HG02588 (cell line): ENCODE results near the gene RTN4RL1.

Source experiments
- ATAC-seq: cut with Tn5 transposase; IDR thresholded peaks from one replicate; pipeline ENCODE4 v1.9.1; 2021; ENCODE audit warnings: mild to moderate bottlenecking, moderate library complexity; ENCODE audit not compliant: unreplicated experiment

Gene RTN4RL1

DNA sequence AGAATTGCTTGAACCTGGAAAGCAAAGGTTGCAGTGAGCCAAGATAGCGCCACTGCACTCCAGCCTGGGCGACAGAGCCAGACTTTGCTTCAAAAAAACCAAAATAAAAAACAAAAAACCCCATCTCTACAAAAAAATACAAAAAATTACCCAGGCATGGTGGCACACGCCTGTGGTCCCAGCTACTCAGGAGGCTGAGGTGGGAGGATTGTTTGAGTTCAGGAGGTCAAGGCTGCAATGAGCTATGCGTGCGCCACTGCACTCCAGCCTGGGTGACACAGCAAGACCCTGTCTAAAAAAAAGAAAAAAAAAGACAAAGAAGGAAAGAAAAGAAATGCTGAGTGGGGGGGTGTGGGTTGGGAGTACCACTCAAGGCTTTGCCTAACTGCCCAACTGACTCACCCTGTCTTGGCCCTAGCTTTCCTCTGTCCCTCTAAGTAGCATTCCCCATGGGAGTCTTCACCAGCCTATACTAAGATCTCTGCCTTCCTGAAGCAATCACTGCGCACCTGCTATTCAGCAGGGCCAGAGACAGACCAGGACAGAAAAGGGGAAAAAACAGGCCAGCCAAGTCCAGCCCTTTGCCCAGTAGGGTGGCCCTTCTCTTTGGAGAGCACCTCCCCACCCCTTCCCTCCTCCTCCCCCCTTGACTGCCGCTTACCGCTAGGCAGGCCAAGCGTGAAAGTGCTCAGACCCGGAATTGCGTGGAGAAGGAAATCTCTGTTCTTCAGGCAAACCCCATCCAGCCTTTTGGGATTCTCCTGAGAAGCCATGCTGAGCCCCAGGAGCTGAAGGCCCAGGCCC is 45.8 kb downstream of the RTN4RL1 start:
- no peak for ATAC-seq

DNA sequence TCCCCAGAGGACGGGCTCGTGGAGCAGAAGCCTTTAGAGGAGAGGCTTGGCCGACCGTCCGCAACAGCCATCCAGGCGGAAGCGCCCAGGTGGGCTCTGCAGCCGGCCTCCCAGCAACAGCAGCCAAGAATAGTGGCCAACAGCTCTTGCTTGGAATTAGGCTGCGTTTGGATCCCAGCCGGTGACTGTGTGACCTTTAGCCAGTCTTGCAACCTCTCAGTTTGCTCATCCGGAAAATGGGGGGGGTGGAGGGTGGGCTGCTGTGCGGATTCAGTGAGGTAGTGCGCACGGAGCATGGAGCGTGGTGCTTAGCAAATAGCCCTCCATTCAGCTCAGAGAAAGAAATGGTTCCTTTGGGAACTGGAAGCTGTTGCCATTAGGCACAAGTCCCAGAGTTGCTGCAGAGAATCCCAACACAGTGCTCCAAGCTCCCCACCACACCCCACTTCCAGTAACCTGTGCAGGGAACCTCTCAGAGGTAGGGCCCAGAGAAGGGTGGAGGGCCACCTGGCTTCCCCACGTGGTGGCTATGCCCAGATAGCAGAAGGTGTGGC is 46.7 kb downstream of the RTN4RL1 start:
- ATAC-seq, result no peak

DNA sequence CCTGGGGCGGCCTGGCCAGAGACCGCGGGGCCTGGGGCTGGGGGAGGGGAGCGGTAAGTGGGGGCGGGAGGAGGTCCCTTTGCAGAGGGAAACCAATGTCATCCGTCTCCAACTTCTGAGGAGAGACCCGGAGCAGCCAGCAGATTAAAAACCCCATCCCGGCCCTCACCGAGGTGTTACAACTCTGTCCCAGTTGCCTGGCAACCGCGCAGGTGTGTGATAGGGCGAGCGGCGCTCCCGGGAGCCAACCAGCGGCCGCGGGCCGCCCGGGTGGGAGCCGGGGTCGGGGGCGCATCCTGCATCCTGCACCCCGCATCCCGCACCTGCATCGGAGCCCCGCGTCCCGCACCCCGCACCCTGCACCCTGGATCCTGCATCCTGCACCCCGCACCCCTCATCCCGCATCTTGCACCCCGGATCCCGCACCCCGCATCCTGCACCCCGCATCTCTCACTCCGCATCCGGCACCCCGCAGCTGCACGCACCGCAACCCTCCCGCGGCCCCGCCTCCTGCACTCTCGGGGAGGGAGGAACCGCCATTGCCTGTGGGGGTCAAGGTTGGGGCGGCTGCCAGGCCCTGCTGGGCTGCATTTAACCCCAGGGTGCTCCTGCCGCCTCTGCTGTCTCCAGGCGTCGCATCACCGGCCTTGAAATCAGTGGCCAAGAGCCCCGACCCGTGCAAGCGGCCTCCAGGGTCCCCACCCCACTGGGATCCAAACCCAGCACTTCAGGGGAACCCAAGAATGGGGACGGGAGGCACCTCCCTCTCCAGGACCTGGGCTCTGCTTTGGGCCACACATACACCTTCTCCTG is 47.3 kb downstream of the RTN4RL1 start:
- no peak for ATAC-seq

DNA sequence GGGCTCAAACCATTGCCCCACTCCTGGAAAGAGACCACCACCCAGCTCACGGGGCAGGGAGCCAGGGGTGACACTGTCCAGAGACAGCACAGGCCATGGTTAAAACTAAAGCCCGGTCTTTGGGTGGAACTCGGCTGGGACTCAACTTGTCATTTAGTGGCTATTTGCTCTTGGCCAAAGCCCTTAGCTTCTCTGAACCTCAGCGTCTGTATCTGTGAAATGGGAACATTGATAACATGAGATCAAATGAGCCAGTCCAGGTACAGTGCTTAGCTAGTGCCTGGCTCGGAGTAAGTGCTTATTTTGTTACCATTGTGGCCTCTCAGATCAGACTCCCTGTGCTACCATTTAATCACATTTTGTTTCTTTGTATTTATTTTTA is 48.5 kb downstream of the RTN4RL1 start:
- ATAC-seq, result no peak

- ATAC-seq, result no peak
These were observed 49.0 kb downstream of the RTN4RL1 start for GRCh38 chr17:1976000-1976682.

GRCh38 chr17:1975573-1975972 is 49.6 kb downstream of the RTN4RL1 start:
- no peak for ATAC-seq

- no peak for ATAC-seq
These were observed 52.5 kb downstream of the RTN4RL1 start for GRCh38 chr17:1972487-1973160.

- ATAC-seq, result no peak
These were observed 54.2 kb downstream of the RTN4RL1 start for GRCh38 chr17:1970843-1971384.

DNA sequence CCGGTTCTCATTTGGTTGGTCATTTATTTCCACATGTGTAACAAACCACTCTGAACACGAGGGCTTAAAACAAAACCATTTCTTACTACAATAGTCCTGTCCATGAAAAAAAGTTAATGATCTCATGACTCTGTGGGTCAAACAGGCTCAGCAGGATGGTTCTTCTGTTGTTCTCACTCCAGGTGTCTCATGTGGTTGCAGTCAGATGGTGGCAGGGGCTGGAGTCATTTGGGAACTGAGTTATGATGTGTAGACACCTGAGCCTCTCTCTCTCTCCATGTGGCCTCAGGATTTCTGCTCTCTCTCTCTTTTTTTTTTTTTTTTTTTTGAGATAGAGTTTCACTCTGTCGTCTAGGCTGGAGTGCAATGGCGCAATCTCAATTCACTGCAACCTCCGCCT is 55.4 kb downstream of the RTN4RL1 start:
- ATAC-seq, result no peak

GRCh38 chr17:1967213-1967612 is 57.9 kb downstream of the RTN4RL1 start:
- no peak for ATAC-seq

GRCh38 chr17:1966274-1967086 is 58.7 kb downstream of the RTN4RL1 start:
- no peak for ATAC-seq

- ATAC-seq, result no peak
These were observed 59.4 kb downstream of the RTN4RL1 start for GRCh38 chr17:1965556-1966273.

DNA sequence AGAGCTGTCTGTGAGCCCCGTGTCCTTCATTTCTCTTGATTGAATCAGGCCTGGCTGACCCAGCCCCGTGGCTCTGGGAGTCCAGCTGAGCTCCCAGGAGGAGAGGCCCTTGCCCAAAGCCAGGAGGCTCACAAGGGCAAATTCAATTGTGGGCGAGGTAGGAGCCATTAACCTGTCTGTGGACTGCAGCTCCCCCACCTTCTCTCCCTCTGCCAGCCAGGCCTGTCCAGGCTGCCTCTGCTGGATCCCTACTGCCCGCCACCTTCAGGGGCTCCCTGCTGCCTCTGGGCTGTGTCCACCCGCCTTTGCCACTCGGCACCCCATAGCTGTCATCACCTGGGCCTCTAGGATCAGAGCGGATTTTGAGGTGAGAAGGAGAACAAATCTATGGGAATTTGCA is 61.9 kb downstream of the RTN4RL1 start:
- ATAC-seq, result no peak

DNA sequence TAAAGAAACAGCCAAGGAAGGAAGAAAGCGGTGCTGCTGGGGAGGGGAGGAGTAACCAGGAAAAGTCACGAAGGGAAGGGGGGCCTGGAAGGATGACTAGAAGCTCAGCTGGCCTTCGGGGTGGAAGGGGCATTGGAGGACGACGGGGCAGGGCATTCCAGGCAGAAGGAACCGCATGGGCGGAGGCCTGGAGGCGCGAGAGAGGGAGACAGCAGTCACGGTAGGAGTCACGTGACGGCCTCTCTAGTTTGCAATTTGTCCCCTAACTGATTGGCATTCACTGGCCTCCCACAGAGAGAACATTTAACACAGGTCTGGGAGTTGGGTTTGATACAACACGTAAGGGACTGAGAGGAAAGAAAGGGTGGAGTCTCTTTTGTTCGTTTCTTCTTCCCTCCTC is 63.9 kb downstream of the RTN4RL1 start:
- ATAC-seq, result no peak

DNA sequence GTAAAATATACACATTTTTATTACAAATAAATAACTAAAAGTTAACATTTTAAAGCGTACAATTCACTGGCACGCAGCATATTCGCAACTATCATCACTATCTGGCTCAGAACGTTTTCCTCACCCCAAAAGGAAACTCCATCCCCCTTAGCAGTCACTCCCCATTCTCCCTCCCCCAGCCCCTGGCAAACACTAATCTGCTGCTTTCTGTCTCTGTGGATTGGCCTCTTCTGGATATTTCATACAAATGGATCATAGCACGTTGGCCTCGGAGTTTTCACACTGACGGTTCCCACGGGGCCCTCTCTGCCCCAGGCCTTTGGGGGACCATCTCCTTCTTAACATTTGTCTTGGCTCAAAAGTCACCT is 64.6 kb downstream of the RTN4RL1 start:
- ATAC-seq, result no peak

DNA sequence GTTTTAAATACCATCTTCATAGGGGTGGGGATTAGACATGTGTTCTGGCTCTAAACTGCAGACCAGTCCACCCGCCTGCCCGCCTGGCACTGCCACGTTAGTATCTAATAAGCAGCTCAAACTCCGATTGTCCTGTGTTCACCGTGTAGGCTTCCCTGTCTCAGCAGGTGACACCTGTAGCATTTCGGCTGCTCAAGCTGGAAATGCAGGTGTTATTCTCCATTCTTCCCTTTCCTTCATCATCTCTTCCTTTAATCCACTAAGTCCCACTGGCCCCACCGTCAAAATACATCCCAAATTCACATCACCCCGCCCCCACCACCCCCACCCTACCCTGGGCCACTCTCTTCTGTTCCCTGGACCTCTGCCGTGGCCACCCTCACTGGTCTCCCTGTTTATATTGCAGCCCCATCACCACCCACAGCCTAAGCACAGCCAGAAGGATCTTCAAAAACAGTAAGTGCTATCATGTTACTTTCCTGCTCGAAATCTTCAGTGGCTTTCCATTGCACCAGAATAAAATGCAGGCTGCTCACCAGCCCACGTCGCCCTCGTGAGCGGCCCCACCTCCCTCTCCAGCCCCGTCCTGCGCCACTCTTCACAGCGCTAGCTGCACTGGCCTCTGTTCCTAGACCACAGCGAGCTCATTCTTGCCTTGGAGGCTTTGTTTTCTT is 65.1 kb downstream of the RTN4RL1 start:
- no peak for ATAC-seq

GRCh38 chr17:1958134-1958881 is 66.8 kb downstream of the RTN4RL1 start:
- no peak for ATAC-seq

- ATAC-seq, result no peak
These were observed 68.1 kb downstream of the RTN4RL1 start for GRCh38 chr17:1957037-1957436.
